Activated CD4-positive, alpha-beta T cell treated with anti-CD3 and anti-CD28 coated beads, Interleukin-2, amount 10 ng/mL, durations not matched to agents 24 days and 14 days (primary cell): ENCODE results near the gene TTPAL. TPM values are rescaled to one million over a fixed set of nuclear protein-coding genes. Genes with fewer than 3 reads are reported as not detected.
A peak's percentile ranks its signal among the peaks of the same experiment; 100 is the strongest.

Experiments used
- DNase-seq: peaks from one replicate; pipeline ENCODE4 v3.0.0; 2022
- H3K27ac Mint-ChIP-seq: one replicate; pipeline ENCODE4 v1.8.0; 2022; ENCODE audit warnings: mild to moderate bottlenecking, mixed read lengths
- H3K27me3 Mint-ChIP-seq: one replicate; pipeline ENCODE4 v1.8.0; 2022; ENCODE audit warnings: mixed read lengths
- H3K36me3 Mint-ChIP-seq: one replicate; pipeline ENCODE4 v1.8.0; 2022; ENCODE audit warnings: low read depth, mild to moderate bottlenecking, mixed read lengths
- H3K4me1 Mint-ChIP-seq: one replicate; pipeline ENCODE4 v1.8.0; 2021; ENCODE audit warnings: mixed read lengths
- H3K4me3 Mint-ChIP-seq: one replicate; pipeline ENCODE4 v1.8.0; 2022; ENCODE audit warnings: mild to moderate bottlenecking, moderate library complexity, mixed read lengths
- H3K9me3 Mint-ChIP-seq: one replicate; pipeline ENCODE4 v1.8.0; 2021; ENCODE audit warnings: mixed read lengths
- intact Hi-C: fragments of 100-400 bp; cut with micrococcal nuclease; formaldehyde crosslinking; loops from one replicate; pipeline ENCODE4 v1.15.1; 2023
- total RNA-seq: library from RNA; stranded (reverse); gene quantifications from 2 replicates; pipeline ENCODE4 v1.2.3, GENCODE V29; 2022

Gene TTPAL
- total RNA-seq, 1 donor from 2014 or later: 22.6 TPM

DNA sequence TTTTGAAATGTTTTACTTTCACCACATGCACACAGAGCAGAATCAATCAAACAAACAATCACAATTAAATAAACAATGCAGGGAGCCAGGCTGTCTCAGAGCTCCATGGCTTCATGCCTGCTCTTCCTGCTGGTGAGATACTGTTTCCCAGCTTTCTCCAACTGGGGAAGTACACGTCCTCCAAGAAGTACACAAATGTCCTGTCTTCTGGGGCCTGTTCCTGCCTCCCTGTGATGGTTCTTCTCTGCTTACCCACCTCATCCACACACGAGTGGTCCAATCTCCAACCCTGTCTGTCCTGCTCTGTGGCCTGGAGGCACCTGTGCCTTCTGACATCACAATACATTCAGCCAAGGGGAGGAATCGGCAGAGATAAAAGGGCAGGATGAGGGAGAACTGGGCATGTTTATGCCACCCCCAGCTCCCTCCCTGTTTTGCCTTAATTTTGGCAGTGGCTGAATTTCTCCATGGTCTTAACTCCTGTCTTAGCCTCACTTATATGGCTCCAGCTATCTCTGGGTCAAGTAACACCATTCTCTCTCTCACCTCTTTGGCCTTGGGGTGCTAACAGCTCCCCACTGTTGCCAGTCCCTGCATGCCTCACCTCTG lies 25.3 kb upstream of the TTPAL start:
- no peaks in the 10 kb centered on the region for H3K9me3 Mint-ChIP-seq
- H3K4me1 Mint-ChIP-seq: no peaks in the 10 kb centered on the region
- no peak overlapping the region for H3K4me3 Mint-ChIP-seq
- no peak for DNase-seq
- H3K27ac Mint-ChIP-seq: no peak overlapping the region
- no peaks in the 10 kb centered on the region for H3K27me3 Mint-ChIP-seq
- intact Hi-C loops: no loop called here
- H3K36me3 Mint-ChIP-seq: no peaks in the 10 kb centered on the region

- H3K27ac Mint-ChIP-seq: no peak overlapping the region
- intact Hi-C loops: no loop called here
- no peaks in the 10 kb centered on the region for H3K4me1 Mint-ChIP-seq
- no peak overlapping the region for H3K4me3 Mint-ChIP-seq
- no peak for DNase-seq
- H3K36me3 Mint-ChIP-seq: no peaks in the 10 kb centered on the region
- H3K27me3 Mint-ChIP-seq: peaks cover 2% of the 10 kb centered on the region
- H3K9me3 Mint-ChIP-seq: no peaks in the 10 kb centered on the region
These were observed 24.7 kb upstream of the TTPAL start for GRCh38 chr20:44450903-44451450.

- Mint-ChIP-seq H3K4me3 (no peak overlapping the region), H3K27me3 (peaks cover 2% of the 10 kb centered on the region), H3K27ac (no peak overlapping the region), H3K36me3 (no peaks in the 10 kb centered on the region), H3K4me1 (no peaks in the 10 kb centered on the region), H3K9me3 (no peaks in the 10 kb centered on the region)
- intact Hi-C loops: no loop called here
- no peak for DNase-seq
These were observed 21.2 kb upstream of the TTPAL start for GRCh38 chr20:44454306-44454963.

DNA sequence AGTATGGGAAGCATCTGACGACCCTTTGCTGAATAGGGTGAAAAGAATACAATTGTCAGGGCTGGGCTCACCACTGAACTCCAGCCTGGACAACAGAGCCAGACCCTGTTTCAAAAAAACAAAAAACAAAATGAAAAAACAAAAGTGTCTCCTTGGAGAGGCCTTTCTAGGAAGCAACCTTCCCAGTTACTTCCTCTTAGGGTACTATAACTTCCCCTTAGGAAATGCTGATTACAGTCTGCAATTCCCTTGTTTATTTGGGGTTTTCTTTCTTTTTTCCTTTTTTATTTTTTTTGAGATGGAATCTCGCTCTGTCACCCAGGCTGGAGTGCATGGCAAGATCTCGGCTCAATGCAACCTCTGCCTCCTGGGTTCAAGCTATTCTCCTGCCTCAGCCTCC lies 20.5 kb upstream of the TTPAL start:
- Mint-ChIP-seq H3K27ac (no peak overlapping the region), H3K36me3 (no peaks in the 10 kb centered on the region)
- intact Hi-C loops: no loop called here

GRCh38 chr20:44456611-44457010 lies 19.1 kb upstream of the TTPAL start:
- Mint-ChIP-seq H3K4me3 (no peak overlapping the region), H3K27ac (no peak overlapping the region), H3K27me3 (peaks cover 2% of the 10 kb centered on the region), H3K9me3 (no peaks in the 10 kb centered on the region), H3K36me3 (no peaks in the 10 kb centered on the region), H3K4me1 (no peaks in the 10 kb centered on the region)
- no peak for DNase-seq
- intact Hi-C loops: no loop called here

More for the DNA sequence above, 20.5 kb upstream of the TTPAL start:
- Mint-ChIP-seq H3K4me1 (no peaks in the 10 kb centered on the region), H3K4me3 (no peak overlapping the region), H3K27me3 (peaks cover 2% of the 10 kb centered on the region), H3K9me3 (no peaks in the 10 kb centered on the region)
- DNase-seq: no peak

- no peak for DNase-seq
- H3K4me3 Mint-ChIP-seq: no peak overlapping the region
- intact Hi-C loops: no loop called here
- H3K36me3 Mint-ChIP-seq: no peaks in the 10 kb centered on the region
- no peak overlapping the region for H3K27ac Mint-ChIP-seq
- H3K4me1 Mint-ChIP-seq: no peaks in the 10 kb centered on the region
- peaks cover 2% of the 10 kb centered on the region for H3K27me3 Mint-ChIP-seq
- no peaks in the 10 kb centered on the region for H3K9me3 Mint-ChIP-seq
These were observed 18.7 kb upstream of the TTPAL start for GRCh38 chr20:44457016-44457415.

- Mint-ChIP-seq H3K36me3 (no peaks in the 10 kb centered on the region), H3K9me3 (no peaks in the 10 kb centered on the region), H3K27me3 (peaks cover 4% of the 10 kb centered on the region), H3K4me1 (no peaks in the 10 kb centered on the region), H3K27ac (no peak overlapping the region), H3K4me3 (no peak overlapping the region)
- intact Hi-C loops: no loop called here
- DNase-seq: no peak
These were observed 16.4 kb upstream of the TTPAL start for GRCh38 chr20:44459271-44459670.

- Mint-ChIP-seq H3K4me1 (no peaks in the 10 kb centered on the region), H3K4me3 (no peak overlapping the region), H3K27me3 (peaks cover 2% of the 10 kb centered on the region), H3K36me3 (no peaks in the 10 kb centered on the region), H3K9me3 (no peaks in the 10 kb centered on the region), H3K27ac (no peak overlapping the region)
- intact Hi-C loops: loop anchor here (5.0 kb wide), 1 partner anchor 243 kb away; no protein-coding TSS in a partner anchor
- DNase-seq: peak; percentile 66
These were observed 14.9 kb upstream of the TTPAL start for GRCh38 chr20:44460795-44461141.

DNA sequence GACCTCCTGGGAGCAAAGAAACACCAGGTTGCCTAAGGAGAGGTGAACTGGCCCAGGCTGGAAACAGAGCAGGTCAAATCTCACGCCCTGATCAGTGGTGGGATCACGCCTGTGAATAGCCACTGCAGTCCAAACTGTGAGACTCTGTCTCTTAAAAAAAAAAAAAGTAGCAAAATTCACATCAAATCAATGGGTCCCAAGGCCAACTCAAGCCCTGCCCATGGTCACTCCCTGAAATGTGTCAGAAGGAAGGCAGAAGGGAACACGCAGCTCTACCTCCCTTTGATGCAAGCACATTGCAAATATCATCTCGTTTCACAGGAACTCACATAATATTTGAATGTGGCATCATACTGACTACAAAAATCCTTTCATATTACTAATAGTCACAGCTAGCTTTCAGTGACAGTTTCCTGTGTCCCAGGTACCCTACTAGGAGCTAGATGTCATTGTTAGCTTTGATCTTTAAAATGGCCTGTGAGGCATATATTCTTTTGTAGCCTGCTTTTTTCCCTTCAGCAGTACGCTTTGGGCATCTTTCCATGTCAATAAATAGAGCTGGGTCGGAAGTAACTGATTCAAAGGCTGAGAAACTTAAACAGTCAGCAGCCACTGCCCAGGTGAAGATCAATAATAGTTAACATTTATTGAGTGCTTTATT lies 14.4 kb upstream of the TTPAL start:
- peaks cover 2% of the 10 kb centered on the region for H3K27me3 Mint-ChIP-seq
- H3K27ac Mint-ChIP-seq: no peak overlapping the region
- H3K36me3 Mint-ChIP-seq: no peaks in the 10 kb centered on the region
- H3K4me3 Mint-ChIP-seq: no peak overlapping the region
- H3K9me3 Mint-ChIP-seq: no peaks in the 10 kb centered on the region
- H3K4me1 Mint-ChIP-seq: no peaks in the 10 kb centered on the region
- intact Hi-C loops: loop anchor here (5.0 kb wide), 1 partner anchor 244 kb away; no protein-coding TSS in a partner anchor
- no peak for DNase-seq

DNA sequence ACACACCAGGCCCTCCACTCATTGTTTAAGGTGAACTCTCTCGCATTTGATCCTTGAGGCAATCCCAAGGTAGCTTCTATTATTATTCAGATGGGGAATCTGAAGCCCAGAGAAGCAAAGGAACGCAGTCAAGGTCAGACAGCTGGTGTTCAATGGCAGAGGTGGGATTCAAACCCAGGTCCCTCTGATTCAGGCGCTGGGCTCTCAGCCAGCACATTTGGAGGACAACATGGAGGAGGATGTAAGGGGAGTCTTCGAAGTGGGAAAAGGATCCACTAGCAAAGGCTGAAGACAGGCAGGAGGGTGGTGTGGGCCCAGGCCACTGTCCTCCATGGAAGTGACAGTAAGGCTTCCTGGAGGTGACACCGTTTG lies 13.9 kb upstream of the TTPAL start:
- intact Hi-C loops: loop anchor here (5.0 kb wide), 1 partner anchor 244 kb away; no protein-coding TSS in a partner anchor
- peaks cover 2% of the 10 kb centered on the region for H3K27me3 Mint-ChIP-seq
- H3K27ac Mint-ChIP-seq: no peak overlapping the region

DNA sequence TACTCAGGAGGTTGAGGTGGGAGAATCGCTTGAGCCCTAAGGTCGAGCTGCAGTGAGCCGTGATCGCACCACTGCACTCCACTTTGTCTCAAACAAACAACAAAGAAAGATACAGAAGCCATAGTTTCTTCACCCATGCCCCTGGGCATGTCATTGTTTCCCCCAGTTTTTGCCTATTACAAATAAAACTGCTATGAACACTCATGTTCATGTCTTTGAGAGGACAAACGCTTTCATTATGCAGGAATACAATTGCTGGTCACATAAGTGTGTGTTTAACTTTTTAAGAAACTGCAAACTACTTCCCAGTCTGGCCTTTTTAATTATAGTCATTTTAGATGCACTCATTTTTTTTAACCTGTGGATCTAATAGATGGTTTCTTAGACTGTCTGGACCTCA lies 12.2 kb upstream of the TTPAL start:
- no peaks in the 10 kb centered on the region for H3K36me3 Mint-ChIP-seq
- intact Hi-C loops: loop anchor here (5.0 kb wide), 1 partner anchor 246 kb away; no protein-coding TSS in a partner anchor
- H3K4me3 Mint-ChIP-seq: no peak overlapping the region
- no peak overlapping the region for H3K27ac Mint-ChIP-seq
- H3K27me3 Mint-ChIP-seq: peaks cover 2% of the 10 kb centered on the region
- no peaks in the 10 kb centered on the region for H3K9me3 Mint-ChIP-seq
- no peak for DNase-seq
- H3K4me1 Mint-ChIP-seq: no peaks in the 10 kb centered on the region

More for the DNA sequence above, 13.9 kb upstream of the TTPAL start:
- Mint-ChIP-seq H3K36me3 (no peaks in the 10 kb centered on the region), H3K9me3 (no peaks in the 10 kb centered on the region), H3K4me1 (no peaks in the 10 kb centered on the region), H3K4me3 (no peak overlapping the region)
- DNase-seq: no peak

DNA sequence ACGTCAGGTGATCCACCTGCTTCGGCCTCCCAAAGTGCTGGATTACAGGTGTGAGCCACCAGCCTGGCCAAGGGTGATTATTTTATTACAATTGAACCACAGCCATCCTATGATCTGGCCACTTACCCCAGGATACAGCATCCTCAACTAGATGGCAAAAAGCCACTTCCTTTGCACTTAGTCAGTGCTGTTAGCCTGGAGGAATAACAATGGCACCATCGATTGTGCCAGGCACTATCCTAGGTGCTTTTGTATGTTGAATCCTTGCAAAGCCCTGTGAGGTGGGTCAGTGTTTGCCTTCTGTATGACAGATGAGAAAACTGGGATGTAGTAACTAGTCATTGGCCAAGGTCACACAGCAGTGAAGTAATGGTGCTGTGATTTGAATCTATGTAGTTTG lies 11.2 kb upstream of the TTPAL start:
- intact Hi-C loops: loop anchor here (5.0 kb wide), 1 partner anchor 247 kb away; no protein-coding TSS in a partner anchor
- no peaks in the 10 kb centered on the region for H3K9me3 Mint-ChIP-seq

GRCh38 chr20:44465001-44465560 lies 10.6 kb upstream of the TTPAL start:
- Mint-ChIP-seq H3K9me3 (no peaks in the 10 kb centered on the region), H3K27me3 (peaks cover 2% of the 10 kb centered on the region), H3K4me1 (no peaks in the 10 kb centered on the region), H3K36me3 (no peaks in the 10 kb centered on the region), H3K27ac (no peak overlapping the region), H3K4me3 (no peak overlapping the region)
- DNase-seq: no peak
- intact Hi-C loops: no loop called here

More for the DNA sequence above, 11.2 kb upstream of the TTPAL start:
- Mint-ChIP-seq H3K36me3 (no peaks in the 10 kb centered on the region), H3K4me3 (no peak overlapping the region), H3K4me1 (no peaks in the 10 kb centered on the region), H3K27me3 (peaks cover 2% of the 10 kb centered on the region), H3K27ac (no peak overlapping the region)
- no peak for DNase-seq
